Superior temporal gyrus (tissue), 1 donor: ENCODE data around the gene USP6NL.
"Not testable (repeated sequence)": the region's sequence is repeated elsewhere in the genome, so short reads cannot be mapped to it uniquely, and the experiment has no call there.

Experiments
- DNase-seq: peaks from one replicate; pipeline ENCODE4 v3.0.0-alpha.2; 2016; ENCODE audit errors: extremely low spot score

Gene USP6NL

GRCh38 chr10:11515596-11516430 is 95.6 kb downstream of the USP6NL start:
- peak; percentile 88 for DNase-seq

DNA sequence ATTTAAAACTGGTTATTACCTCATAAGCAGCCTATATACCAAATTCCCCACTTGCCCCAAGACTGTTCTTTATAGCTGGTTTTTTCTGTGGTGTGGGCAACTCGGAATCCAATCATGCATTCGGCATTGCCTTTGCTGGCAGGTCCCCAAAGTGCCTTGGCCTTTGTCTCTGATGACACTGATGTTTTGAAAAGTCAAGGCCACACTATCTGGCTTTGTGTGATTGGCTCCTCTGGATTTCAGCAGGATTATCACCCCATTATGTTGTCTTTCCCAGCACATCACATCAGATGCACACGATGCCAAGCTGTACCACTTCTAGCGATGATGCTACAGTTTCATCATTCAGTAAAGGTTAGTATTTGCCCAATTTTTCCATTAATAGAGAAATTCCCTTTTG is 97.7 kb downstream of the USP6NL start:
- no peak for DNase-seq

- DNase-seq, result no peak
Measured at GRCh38 chr10:11512596-11512995, 98.9 kb downstream of the USP6NL start.

GRCh38 chr10:11511321-11511720 is 100.1 kb downstream of the USP6NL start:
- no peak for DNase-seq

DNA sequence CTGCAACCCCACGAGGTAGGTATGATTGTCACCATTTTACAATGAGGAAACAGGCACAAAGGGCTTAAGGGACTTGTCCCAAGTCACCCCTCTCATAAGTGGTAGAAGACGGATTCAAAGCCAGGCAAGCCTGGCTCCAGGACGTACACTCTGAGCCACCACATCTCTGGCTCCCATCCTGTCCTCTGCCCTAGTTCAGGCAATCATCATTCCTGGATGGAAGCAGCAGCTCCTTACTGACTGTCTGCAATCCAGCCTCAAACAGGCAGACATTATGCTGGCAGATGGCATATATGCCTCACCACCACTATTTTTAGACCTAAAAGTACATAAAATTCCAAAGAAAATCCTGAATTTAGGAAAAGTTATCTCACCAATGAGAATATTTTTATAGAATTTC is 100.7 kb downstream of the USP6NL start:
- DNase-seq, result no peak

- no peak for DNase-seq
Measured at GRCh38 chr10:11510281-11510680, 101.2 kb downstream of the USP6NL start.

GRCh38 chr10:11509036-11509435 is 102.4 kb downstream of the USP6NL start:
- no peak for DNase-seq

DNA sequence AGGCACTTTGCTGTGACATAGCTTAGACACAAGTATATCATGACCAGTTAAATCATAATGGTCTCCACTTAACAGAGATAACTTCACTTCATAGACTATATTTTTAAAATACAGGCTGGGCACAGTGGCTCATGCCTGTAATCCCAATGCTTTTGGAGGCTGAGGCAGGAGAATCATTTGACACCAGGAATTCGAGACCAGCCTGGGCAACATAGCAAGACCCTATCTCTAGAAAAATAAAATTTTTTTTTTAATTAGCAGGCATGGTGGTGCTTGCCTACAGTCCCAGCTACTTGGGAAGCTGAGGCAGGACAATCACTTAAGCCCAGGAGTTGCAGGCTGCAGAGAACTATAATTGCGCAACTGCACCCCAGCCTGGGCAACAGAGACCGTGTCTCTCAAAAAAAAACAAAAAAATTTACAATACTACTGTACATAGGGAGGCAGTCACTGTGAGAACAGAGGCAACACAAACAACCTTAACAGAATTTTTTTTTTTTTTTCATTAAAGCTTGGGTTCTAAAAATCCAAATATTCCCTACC is 105.1 kb downstream of the USP6NL start:
- no peak for DNase-seq

DNA sequence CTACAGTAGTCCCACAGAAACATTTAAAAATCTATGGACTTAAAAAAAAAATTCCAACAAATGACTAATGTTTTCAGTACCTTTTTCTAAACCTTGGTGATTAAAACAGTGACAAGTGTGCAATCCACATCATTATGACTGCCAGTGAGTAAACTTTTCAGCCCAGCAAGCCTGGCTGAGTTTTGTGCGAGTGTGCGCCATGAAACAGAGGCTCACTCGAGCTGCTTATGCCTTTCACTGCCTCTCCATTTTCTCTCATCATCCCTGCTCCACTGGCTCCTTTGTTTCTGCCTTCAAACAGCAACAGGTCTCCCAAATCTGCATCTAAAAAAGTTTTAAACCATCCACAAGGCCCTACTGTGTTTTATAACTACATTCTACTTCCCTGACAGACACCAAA is 105.8 kb downstream of the USP6NL start:
- no peak for DNase-seq

DNA sequence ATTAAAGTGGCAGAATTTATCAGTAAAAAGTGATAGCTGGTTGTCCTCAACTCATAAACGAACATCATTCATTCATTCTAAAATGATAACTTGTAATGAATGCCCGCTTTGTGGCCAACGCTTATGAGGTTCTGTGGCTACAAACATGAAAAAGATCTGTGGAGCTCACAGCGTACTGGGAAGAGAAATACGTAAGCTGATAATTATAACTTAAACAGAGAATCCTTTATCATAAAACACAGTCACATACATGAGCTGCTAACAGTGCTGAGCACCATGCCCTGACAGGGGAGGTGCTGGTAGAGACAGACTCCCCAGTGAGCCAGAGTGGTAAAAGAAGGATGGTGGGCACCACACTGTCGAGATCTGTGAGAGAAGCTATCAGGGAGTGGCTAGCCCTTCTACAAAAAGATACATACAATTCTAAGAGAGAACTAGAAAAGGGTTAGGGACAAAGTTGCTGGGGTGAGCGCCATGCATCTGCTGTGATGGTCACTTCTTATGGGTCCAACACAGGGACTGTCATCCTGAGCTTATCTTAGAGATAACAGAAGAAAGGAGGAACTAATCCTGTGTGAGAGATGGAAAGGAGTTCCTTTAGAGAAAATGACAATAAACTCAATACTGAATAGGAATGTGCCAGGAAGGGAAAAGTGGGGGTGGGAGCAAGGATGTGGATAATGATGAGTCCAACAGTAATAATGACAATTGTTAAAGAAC is 106.7 kb downstream of the USP6NL start:
- no peak for DNase-seq

DNA sequence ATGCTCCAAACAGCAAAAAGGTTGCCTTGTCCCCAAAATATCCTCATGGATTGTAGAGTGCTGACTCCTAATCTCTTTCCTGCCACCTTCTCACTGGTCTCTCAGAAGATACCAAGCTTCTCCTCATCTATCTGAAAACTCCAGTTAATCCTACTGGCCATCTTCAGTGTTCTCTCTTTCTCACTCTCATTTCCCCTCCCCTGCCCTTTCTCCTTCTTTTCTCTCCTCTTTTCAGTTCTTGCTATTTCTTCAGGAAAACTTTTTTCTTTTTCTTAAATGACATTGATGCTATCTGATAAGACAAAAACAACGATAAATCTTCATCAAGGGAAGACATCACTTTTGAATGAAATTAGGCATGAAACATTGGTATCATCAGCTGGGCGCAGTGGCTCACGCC is 109.8 kb downstream of the USP6NL start:
- DNase-seq, result no peak

- DNase-seq, result no peak
Measured at GRCh38 chr10:11499425-11500071, 111.9 kb downstream of the USP6NL start.

- DNase-seq, result no peak
Measured at GRCh38 chr10:11498399-11498798, 113.1 kb downstream of the USP6NL start.

- DNase-seq, result not testable (repeated sequence)
Measured at GRCh38 chr10:11494923-11495322, 116.5 kb downstream of the USP6NL start.

- DNase-seq, result no peak
Measured at GRCh38 chr10:11493646-11494045, 117.8 kb downstream of the USP6NL start.

GRCh38 chr10:11491087-11491486 is 120.4 kb downstream of the USP6NL start:
- DNase-seq, result no peak

DNA sequence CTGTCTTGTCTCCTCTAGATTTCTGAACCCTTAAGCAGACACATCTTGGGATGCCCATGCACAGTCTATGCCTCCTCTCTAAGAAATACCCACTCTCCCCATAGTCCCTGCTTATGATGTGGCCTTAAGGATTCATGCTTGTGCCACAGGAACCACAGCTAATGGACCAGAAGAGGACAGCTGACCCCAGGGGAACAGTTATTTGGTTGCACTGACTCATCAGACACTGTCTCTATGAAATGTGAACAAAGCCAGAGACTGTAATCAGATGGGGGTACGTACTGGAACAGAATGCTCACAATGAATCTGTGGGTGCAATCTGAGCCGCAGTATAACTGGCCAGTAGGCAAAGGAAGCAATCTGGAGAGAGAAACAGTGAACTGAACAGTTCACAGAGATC is 121.9 kb downstream of the USP6NL start:
- DNase-seq, result no peak

GRCh38 chr10:11488126-11488525 is 123.3 kb downstream of the USP6NL start:
- no peak for DNase-seq

DNA sequence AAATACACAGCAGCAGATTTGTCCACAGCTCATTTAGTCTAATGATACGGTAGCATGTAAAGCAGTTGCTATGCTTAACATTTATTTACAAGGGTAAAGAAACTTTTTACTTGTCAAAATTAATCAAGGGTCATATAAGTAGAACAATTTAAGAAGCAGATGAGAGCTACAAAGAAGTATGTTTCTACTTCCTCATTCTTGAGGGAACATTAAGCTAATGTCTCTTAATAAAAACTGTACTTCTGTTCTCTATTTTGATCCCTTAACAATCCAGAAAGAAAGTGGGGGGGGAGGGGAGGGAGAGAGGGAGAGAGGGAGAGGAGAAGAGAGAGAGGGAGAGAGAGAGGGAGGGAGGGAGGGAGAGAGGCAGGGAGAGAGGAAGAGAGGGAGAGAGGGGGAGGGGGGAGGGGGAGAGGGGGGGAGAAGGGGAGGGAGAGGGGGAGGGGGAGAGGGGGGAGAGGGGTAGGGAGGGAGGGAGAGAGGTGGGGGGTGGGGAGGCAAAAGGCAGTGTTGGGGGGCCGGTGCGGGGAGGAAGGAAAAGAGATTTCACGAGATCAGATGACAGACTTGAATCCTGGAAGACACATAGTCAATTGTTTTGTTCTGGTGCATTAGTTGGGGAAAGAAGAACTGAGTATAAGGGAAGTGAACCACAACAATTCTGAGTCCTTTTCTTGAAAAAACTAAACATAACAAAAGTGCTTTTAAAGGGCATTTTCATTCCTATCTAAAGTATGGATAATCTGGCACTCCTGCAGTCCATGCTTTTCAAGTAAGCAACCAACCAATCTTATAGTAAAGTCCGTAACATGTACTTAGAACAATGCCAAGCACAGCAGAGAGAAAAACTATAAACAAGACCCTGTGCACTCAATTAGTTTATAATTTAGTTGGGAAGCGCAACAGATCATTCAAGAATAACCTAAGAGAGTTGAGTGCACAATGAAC is 128.0 kb downstream of the USP6NL start:
- no peak for DNase-seq

- no peak for DNase-seq
Measured at GRCh38 chr10:11482306-11482705, 129.1 kb downstream of the USP6NL start.

DNA sequence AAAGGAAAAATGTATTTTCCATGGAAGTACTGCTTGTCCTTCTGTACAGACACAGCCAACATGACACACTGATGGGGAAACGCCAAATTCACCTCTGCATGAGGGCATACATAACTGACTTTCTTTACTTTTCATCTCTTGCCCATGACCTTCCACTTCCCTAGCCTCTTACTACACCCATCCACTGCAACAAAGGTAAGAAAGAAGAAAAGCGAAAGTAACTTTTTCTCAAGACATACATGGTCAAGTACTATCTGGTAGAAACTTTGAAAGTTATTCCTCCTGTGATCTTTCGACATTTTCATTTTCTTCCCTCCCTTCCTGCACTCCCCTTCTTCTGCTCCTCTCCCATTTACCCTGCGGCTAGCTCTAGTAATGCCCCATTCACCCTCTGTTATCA is 130.8 kb downstream of the USP6NL start:
- DNase-seq, result no peak
